Astrocyte (in vitro differentiated cells and primary cell): ENCODE results near the gene ISG20L2. TPM values are rescaled to one million over a fixed set of nuclear protein-coding genes. Genes with fewer than 3 reads are reported as not detected.

Experiments used
- DNase-seq: peaks from one replicate; pipeline ENCODE4 v3.0.0-alpha.2; 2010; ENCODE audit warnings: low read depth
- FAIRE-seq: peaks from 2 replicates; lab custom pipeline; 2011; peaks lifted over from hg19 to GRCh38; lab: Jason Lieb, UNC
- H2AFZ ChIP-seq: 2 replicates; pipeline ENCODE4 v1.6.0; 2012; ENCODE audit warnings: low read depth, low read length, inconsistent platforms
- H3K27ac ChIP-seq: 2 replicates; pipeline ENCODE4 v1.5.1; 2011; ENCODE audit warnings: low read depth, low read length, inconsistent platforms
- H3K27me3 ChIP-seq: 2 replicates; pipeline ENCODE4 v1.6.0; 2011; ENCODE audit warnings: low read length, inconsistent platforms; ENCODE audit not compliant: insufficient read depth
- H3K36me3 ChIP-seq: 2 replicates; pipeline ENCODE4 v1.5.1; 2011; ENCODE audit warnings: low read length, inconsistent platforms; ENCODE audit not compliant: insufficient read depth
- H3K4me1 ChIP-seq: 2 replicates; pipeline ENCODE4 v1.5.1; 2011; ENCODE audit warnings: low read length, inconsistent platforms; ENCODE audit not compliant: insufficient read depth
- H3K4me2 ChIP-seq: 2 replicates; pipeline ENCODE4 v1.6.0; 2012; ENCODE audit warnings: low read length, inconsistent platforms
- H3K4me3 ChIP-seq: 2 replicates; pipeline ENCODE4 v1.5.1; 2011; ENCODE audit warnings: low read depth, mild to moderate bottlenecking, low read length, inconsistent platforms; ENCODE audit not compliant: insufficient read depth
- H3K79me2 ChIP-seq: 2 replicates; pipeline ENCODE4 v1.6.0; 2012; ENCODE audit warnings: mild to moderate bottlenecking, low read length, inconsistent platforms; ENCODE audit not compliant: insufficient read depth
- H3K9ac ChIP-seq: 2 replicates; pipeline ENCODE4 v1.6.0; 2012; ENCODE audit warnings: mild to moderate bottlenecking, low read length, inconsistent platforms
- H3K9me3 ChIP-seq: 2 replicates; pipeline ENCODE4 v1.5.1; 2012; ENCODE audit warnings: low read depth, mild to moderate bottlenecking, low read length, inconsistent platforms; ENCODE audit not compliant: insufficient read depth
- H4K20me1 ChIP-seq: 2 replicates; pipeline ENCODE4 v1.6.0; 2012; ENCODE audit warnings: low read length, inconsistent platforms; ENCODE audit not compliant: insufficient read depth
- H3K27ac Mint-ChIP-seq: one replicate; pipeline ENCODE4 v1.8.0; 2021; ENCODE audit warnings: mild to moderate bottlenecking, mixed read lengths; ENCODE audit not compliant: unreplicated experiment
- H3K27me3 Mint-ChIP-seq: one replicate; pipeline ENCODE4 v1.8.0; 2021; ENCODE audit warnings: low read depth, mixed read lengths; ENCODE audit not compliant: unreplicated experiment
- H3K36me3 Mint-ChIP-seq: one replicate; pipeline ENCODE4 v1.8.0; 2021; ENCODE audit warnings: low read depth, mixed read lengths; ENCODE audit not compliant: unreplicated experiment
- H3K4me1 Mint-ChIP-seq: one replicate; pipeline ENCODE4 v1.8.0; 2021; ENCODE audit warnings: low read depth, mixed read lengths; ENCODE audit not compliant: unreplicated experiment
- H3K4me3 Mint-ChIP-seq: one replicate; pipeline ENCODE4 v1.8.0; 2021; ENCODE audit warnings: mild to moderate bottlenecking, moderate library complexity, mixed read lengths; ENCODE audit not compliant: unreplicated experiment
- H3K9me3 Mint-ChIP-seq: one replicate; pipeline ENCODE4 v1.8.0; 2021; ENCODE audit warnings: mild to moderate bottlenecking, mixed read lengths; ENCODE audit not compliant: unreplicated experiment
- CTCF ChIP-seq: IDR thresholded peaks from 2 replicates; pipeline ENCODE4 v1.5.1; 2011; ENCODE audit warnings: low read depth, mild to moderate bottlenecking, inconsistent platforms, low read length, moderate library complexity; ENCODE audit not compliant: insufficient read depth
- EZH2 ChIP-seq: IDR thresholded peaks from 2 replicates; pipeline ENCODE4 v1.6.1; 2012; ENCODE audit warnings: mild to moderate bottlenecking, low read length, inconsistent platforms; ENCODE audit not compliant: insufficient read depth
- total RNA-seq: library from RNA; stranded (reverse); gene quantifications from 2 replicates; pipeline ENCODE4 v1.2.1, GENCODE V29; 2021

ISG20L2 gene
- total RNA-seq, 1 donor from 2014 or later: 33.4 TPM

- Mint-ChIP-seq H3K36me3 (peaks cover 5% of the 10 kb centered on the region), H3K9me3 (no peaks in the 10 kb centered on the region), H3K27me3 (no peaks in the 10 kb centered on the region), H3K27ac (no peak overlapping the region), H3K4me1 (peaks cover 31% of the 10 kb centered on the region), H3K4me3 (no peak overlapping the region)
- no peaks in the 10 kb centered on the region for H4K20me1 ChIP-seq
- peaks cover 65% of the 10 kb centered on the region for H3K4me1 ChIP-seq
- no peaks in the 10 kb centered on the region for H3K9me3 ChIP-seq
- DNase-seq: peak; percentile 57
- TF ChIP-seq EZH2: no peak
- no peak for TF ChIP-seq CTCF
- H3K79me2 ChIP-seq: no peaks in the 10 kb centered on the region
- H3K27ac ChIP-seq: no peak overlapping the region
- H3K9ac ChIP-seq: peak overlapping the region; percentile 10
- no peaks in the 10 kb centered on the region for H3K27me3 ChIP-seq
- H3K36me3 ChIP-seq: no peaks in the 10 kb centered on the region
- H3K4me3 ChIP-seq: no peak overlapping the region
- peak overlapping the region; percentile 47 for H3K4me2 ChIP-seq
- FAIRE-seq: no peak
- H2AFZ ChIP-seq: no peak overlapping the region
These were observed 18.6 kb downstream of the ISG20L2 start for GRCh38 chr1:156709757-156710489.

GRCh38 chr1:156709031-156709430, 19.5 kb downstream of the ISG20L2 start:
- Mint-ChIP-seq H3K36me3 (peaks cover 2% of the 10 kb centered on the region), H3K4me3 (no peak overlapping the region), H3K27me3 (no peaks in the 10 kb centered on the region), H3K9me3 (no peaks in the 10 kb centered on the region), H3K4me1 (peaks cover 37% of the 10 kb centered on the region), H3K27ac (no peak overlapping the region)
- Histone ChIP-seq H3K27me3 (peaks cover 3% of the 10 kb centered on the region), H3K79me2 (no peaks in the 10 kb centered on the region), H3K4me3 (no peak overlapping the region), H3K9ac (no peak overlapping the region), H3K4me2 (no peak overlapping the region), H4K20me1 (no peaks in the 10 kb centered on the region), H3K9me3 (no peaks in the 10 kb centered on the region), H3K27ac (no peak overlapping the region), H3K4me1 (peaks cover 74% of the 10 kb centered on the region), H2AFZ (no peak overlapping the region), H3K36me3 (no peaks in the 10 kb centered on the region)
- DNase-seq (no peak), FAIRE-seq (no peak)
- TF ChIP-seq CTCF: no peak

GRCh38 chr1:156708218-156708661, 20.3 kb downstream of the ISG20L2 start:
- Histone ChIP-seq H3K27me3 (peaks cover 3% of the 10 kb centered on the region), H3K4me2 (peak overlapping the region; percentile 37), H3K27ac (no peak overlapping the region), H4K20me1 (no peaks in the 10 kb centered on the region), H2AFZ (no peak overlapping the region), H3K79me2 (no peaks in the 10 kb centered on the region), H3K4me1 (peaks cover 74% of the 10 kb centered on the region), H3K4me3 (no peak overlapping the region), H3K36me3 (no peaks in the 10 kb centered on the region), H3K9ac (no peak overlapping the region), H3K9me3 (no peaks in the 10 kb centered on the region)
- DNase-seq (no peak), FAIRE-seq (no peak)
- Mint-ChIP-seq H3K27ac (no peak overlapping the region), H3K4me1 (peaks cover 41% of the 10 kb centered on the region), H3K9me3 (no peaks in the 10 kb centered on the region), H3K27me3 (no peaks in the 10 kb centered on the region), H3K4me3 (peak overlapping the region; percentile 20), H3K36me3 (peaks cover 2% of the 10 kb centered on the region)
- TF ChIP-seq EZH2 (no peak), CTCF (no peak)
